HL-60 (cell line): ENCODE data around the gene LAMC3.

Experiments
- GABPA ChIP-seq: IDR thresholded peaks from 2 replicates; pipeline ENCODE4 v1.6.1; 2012; ENCODE audit warnings: low read depth
- POLR2AphosphoS5 ChIP-seq: IDR thresholded peaks from 2 replicates; pipeline ENCODE4 v1.6.1; 2012; ENCODE audit warnings: low read depth

- no peak for TF ChIP-seq POLR2AphosphoS5
- no peak for TF ChIP-seq GABPA
Observed at GRCh38 chr9:131056781-131057506, 48.0 kb downstream of the LAMC3 start.
